Naive thymus-derived CD8-positive, alpha-beta T cell (primary cell): ENCODE measurements around the gene FAM131C. TPM values are rescaled to one million over a fixed set of nuclear protein-coding genes. Genes with fewer than 3 reads are reported as not detected.
"Not testable (repeated sequence)": the region's sequence is repeated elsewhere in the genome, so short reads cannot be mapped to it uniquely, and the experiment has no call there.

Source experiments
- ATAC-seq, 2 donors: fragments of 150-1000 bp; cut with Tn5 transposase in 1 of 2; sonication (Bioruptor Pico), chemical (Tn5 transposase) in 1 of 2; 1 replicate in 1 of 2; 2 replicates in 1 of 2; pipeline ENCODE4 v1.10.0; 2021; ENCODE audit warnings: mild to moderate bottlenecking in 2 of 2, moderate library complexity in 2 of 2
- POLR2A ChIA-PET: fragments of 350-600 bp; sonication (Branson Sonifier 250); formaldehyde crosslinking; loops from one replicate; lab custom pipeline; 2021; ENCODE audit warnings: antibody characterized with exemption; lab: Charles Lee
- DNase-seq, 10 donors: peaks; one replicate each; pipeline versions ENCODE4 v3.0.0 to v3.0.0-alpha.2; 2020 to 2022
- H3K27ac Mint-ChIP-seq, 10 donors: one replicate each; pipeline ENCODE4 v1.8.0; 2020 to 2022; ENCODE audit warnings: mild to moderate bottlenecking in 10 of 10, mixed read lengths in 10 of 10, moderate library complexity in 4 of 10, inconsistent platforms in 1 of 10
- H3K27me3 Mint-ChIP-seq, 5 donors: one replicate each; pipeline ENCODE4 v1.8.0; 2021 to 2022; ENCODE audit warnings: mixed read lengths in 5 of 5
- H3K36me3 Mint-ChIP-seq, 3 donors: one replicate each; pipeline ENCODE4 v1.8.0; 2020 to 2022; ENCODE audit warnings: mixed read lengths in 3 of 3, mild to moderate bottlenecking in 2 of 3, inconsistent platforms in 1 of 3
- H3K4me1 Mint-ChIP-seq, 4 donors: one replicate each; pipeline ENCODE4 v1.8.0; 2021 to 2022; ENCODE audit warnings: mixed read lengths in 4 of 4
- H3K4me3 Mint-ChIP-seq, 10 donors: one replicate each; pipeline ENCODE4 v1.8.0; 2020 to 2022; ENCODE audit warnings: mild to moderate bottlenecking in 10 of 10, mixed read lengths in 10 of 10, moderate library complexity in 6 of 10, inconsistent platforms in 1 of 10
- H3K9me3 Mint-ChIP-seq, 9 donors: one replicate each; pipeline ENCODE4 v1.8.0; 2020 to 2022; ENCODE audit warnings: mixed read lengths in 9 of 9, mild to moderate bottlenecking in 3 of 9, inconsistent platforms in 1 of 9, moderate library complexity in 1 of 9
- polyA plus RNA-seq, 3 donors: library from polyadenylated mRNA; unstranded; fragments of 300-500 nt; fragmentation: Illumina TruSeq; gene quantifications; one replicate each; pipeline ENCODE4 v1.2.3, GENCODE V29; 2021
- total RNA-seq, 8 experiments: library from RNA in 2 of 8; stranded (reverse) in 2 of 8; gene quantifications; one replicate each; pipeline ENCODE4 v1.2.3 and lab custom pipeline; 2021 to 2026

Gene FAM131C
- total and polyA plus RNA-seq, 5 experiments from 2014 or later: not detected

DNA sequence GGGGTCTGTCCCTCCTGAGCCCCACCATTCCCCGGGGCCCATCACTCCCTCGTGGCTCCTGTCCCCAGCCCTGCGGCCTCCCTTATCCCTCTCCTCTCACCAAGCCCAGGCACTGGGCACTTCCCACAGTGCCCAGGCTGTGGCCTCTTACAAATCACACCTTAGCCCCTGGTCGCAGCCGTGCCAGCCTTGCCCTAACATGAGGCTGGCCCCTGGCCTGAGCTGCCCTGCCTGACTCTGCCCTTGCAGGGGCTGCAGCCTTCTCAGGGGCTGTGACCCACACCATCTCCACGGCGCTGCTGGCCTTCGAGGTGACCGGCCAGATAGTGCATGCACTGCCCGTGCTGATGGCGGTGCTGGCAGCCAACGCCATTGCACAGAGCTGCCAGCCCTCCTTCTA is 21.5 kb downstream of the FAM131C start:
- Mint-ChIP-seq H3K27me3 (peaks cover 0 to 25% (median 13%) of the 10 kb centered on the region in 5 donors), H3K4me1 (peaks cover 0 to 16% (median 10%) of the 10 kb centered on the region in 4 donors)
- H3K36me3 Mint-ChIP-seq, POLR2A ChIA-PET, H3K27ac Mint-ChIP-seq, DNase-seq, H3K4me3 Mint-ChIP-seq, ATAC-seq, H3K9me3 Mint-ChIP-seq: not testable (repeated sequence)

GRCh38 chr1:16051039-16051438 is 22.4 kb downstream of the FAM131C start:
- ATAC-seq (no peak), DNase-seq (no peak)
- no peak overlapping the region for H3K27ac Mint-ChIP-seq
- peaks cover 0 to 23% (median 13%) of the 10 kb centered on the region in 5 donors for H3K27me3 Mint-ChIP-seq
- H3K9me3 Mint-ChIP-seq: no peaks in the 10 kb centered on the region
- H3K36me3 Mint-ChIP-seq: no peaks in the 10 kb centered on the region
- POLR2A ChIA-PET: no interaction called here
- peaks cover 0 to 12% (median 8%) of the 10 kb centered on the region in 4 donors for H3K4me1 Mint-ChIP-seq
- no peak overlapping the region for H3K4me3 Mint-ChIP-seq

GRCh38 chr1:16050328-16050727 is 23.1 kb downstream of the FAM131C start:
- peaks cover 0 to 8% (median 4%) of the 10 kb centered on the region in 4 donors for H3K4me1 Mint-ChIP-seq
- H3K4me3 Mint-ChIP-seq: peak overlapping the region in 4 of 10 donors; percentile 33 to 51 (median 38)
- peak overlapping the region in 1 of 10 donors; percentile 30 for H3K27ac Mint-ChIP-seq
- H3K36me3 Mint-ChIP-seq: no peaks in the 10 kb centered on the region
- no peak for DNase-seq
- H3K27me3 Mint-ChIP-seq: peaks cover 0 to 24% (median 13%) of the 10 kb centered on the region in 5 donors
- no peaks in the 10 kb centered on the region for H3K9me3 Mint-ChIP-seq
- ATAC-seq: no peak
- POLR2A ChIA-PET: interaction anchor here (0.6 kb wide), 1 partner anchor 298 kb away, joined by 4 read pairs; no protein-coding TSS in a partner anchor

DNA sequence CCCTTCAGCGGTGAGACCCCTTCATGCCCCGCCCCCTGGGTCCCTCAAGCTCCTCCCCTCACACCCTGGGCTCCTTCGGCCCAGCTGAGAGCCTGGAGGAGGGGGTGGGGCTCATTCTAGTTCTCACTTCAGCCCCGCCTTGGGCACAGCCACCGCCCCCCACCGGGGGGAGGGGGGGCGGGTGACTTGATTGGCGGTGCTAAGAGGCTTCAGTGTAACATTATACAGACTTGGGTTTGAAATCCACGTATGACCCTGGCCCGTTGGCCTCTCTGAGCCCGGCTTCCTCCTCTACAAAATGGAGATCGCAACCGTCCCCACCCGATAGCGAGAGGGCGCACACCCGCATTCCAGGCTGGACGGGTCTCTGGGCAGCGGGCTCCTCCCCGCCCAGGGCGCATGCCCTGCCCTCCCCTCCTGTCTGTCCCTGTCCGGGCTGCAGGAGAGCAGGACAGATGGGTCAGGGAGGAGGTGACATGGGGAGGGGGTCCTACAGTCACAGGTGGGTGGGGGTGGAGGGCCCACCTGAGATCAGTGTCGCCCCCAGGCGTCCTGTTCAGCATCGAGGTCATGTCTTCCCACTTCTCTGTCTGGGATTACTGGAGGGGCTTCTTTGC is 24.8 kb downstream of the FAM131C start:
- H3K4me1 Mint-ChIP-seq: peaks cover 0 to 8% (median 4%) of the 10 kb centered on the region in 4 donors
- H3K4me3 Mint-ChIP-seq: peak overlapping the region in 8 of 10 donors; percentile 41 to 74 (median 58)
- POLR2A ChIA-PET: no interaction called here
- H3K9me3 Mint-ChIP-seq: no peaks in the 10 kb centered on the region
- H3K27me3 Mint-ChIP-seq: peaks cover 0 to 24% (median 13%) of the 10 kb centered on the region in 5 donors
- no peaks in the 10 kb centered on the region for H3K36me3 Mint-ChIP-seq
- DNase-seq (peak in 8 of 10 donors; percentile 18 to 70 (median 40)), ATAC-seq (peak; percentile 70 to 86)
- H3K27ac Mint-ChIP-seq: peak overlapping the region in 1 of 10 donors; percentile 81

- H3K4me1 Mint-ChIP-seq: peaks cover 0 to 8% (median 4%) of the 10 kb centered on the region in 4 donors
- no peak for ATAC-seq
- peak overlapping the region in 9 of 10 donors; percentile 23 to 72 (median 57) for H3K4me3 Mint-ChIP-seq
- no peak for DNase-seq
- peak overlapping the region in 1 of 10 donors; percentile 40 for H3K27ac Mint-ChIP-seq
- POLR2A ChIA-PET: no interaction called here
- no peaks in the 10 kb centered on the region for H3K36me3 Mint-ChIP-seq
- H3K9me3 Mint-ChIP-seq: no peaks in the 10 kb centered on the region
- peaks cover 0 to 26% (median 13%) of the 10 kb centered on the region in 5 donors for H3K27me3 Mint-ChIP-seq
These were observed 25.5 kb downstream of the FAM131C start for GRCh38 chr1:16047791-16048475.

GRCh38 chr1:16046842-16047241 is 26.6 kb downstream of the FAM131C start:
- POLR2A ChIA-PET: no interaction called here
- peak overlapping the region in 2 of 10 donors; percentile 20 to 57 for H3K4me3 Mint-ChIP-seq
- peaks cover 0 to 8% (median 4%) of the 10 kb centered on the region in 4 donors for H3K4me1 Mint-ChIP-seq

DNA sequence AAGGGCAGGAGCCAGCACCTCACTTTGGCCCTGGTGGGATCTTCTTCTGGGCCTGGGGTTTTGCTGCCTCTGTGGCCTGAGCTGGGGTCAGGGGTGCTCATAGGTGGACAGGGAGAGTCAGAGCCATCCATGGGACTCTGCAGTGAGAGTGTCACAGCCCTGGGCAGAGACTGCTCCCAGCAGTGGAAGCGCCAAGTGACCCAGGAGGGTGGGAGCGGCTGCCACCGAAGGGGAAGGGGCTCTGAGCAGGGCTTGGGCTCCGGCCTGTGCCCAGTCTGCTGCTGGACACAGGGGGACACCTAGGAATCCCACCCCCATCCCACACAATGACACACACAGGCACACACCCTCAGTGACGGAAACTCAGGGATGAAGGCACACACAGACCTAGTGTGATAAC is 29.5 kb downstream of the FAM131C start:
- Mint-ChIP-seq H3K27me3 (peaks cover 0 to 3% (median 0%) of the 10 kb centered on the region in 5 donors), H3K4me3 (no peak overlapping the region), H3K9me3 (no peaks in the 10 kb centered on the region), H3K4me1 (peaks cover 0 to 5% (median 0%) of the 10 kb centered on the region in 4 donors), H3K36me3 (no peaks in the 10 kb centered on the region), H3K27ac (no peak overlapping the region)
- no peak for DNase-seq
- ATAC-seq: no peak
- POLR2A ChIA-PET: no interaction called here

More at GRCh38 chr1:16046842-16047241, 26.6 kb downstream of the FAM131C start:
- Mint-ChIP-seq H3K9me3 (no peaks in the 10 kb centered on the region), H3K36me3 (no peaks in the 10 kb centered on the region), H3K27me3 (peaks cover 0 to 19% (median 13%) of the 10 kb centered on the region in 5 donors), H3K27ac (no peak overlapping the region)
- DNase-seq (no peak), ATAC-seq (no peak)

DNA sequence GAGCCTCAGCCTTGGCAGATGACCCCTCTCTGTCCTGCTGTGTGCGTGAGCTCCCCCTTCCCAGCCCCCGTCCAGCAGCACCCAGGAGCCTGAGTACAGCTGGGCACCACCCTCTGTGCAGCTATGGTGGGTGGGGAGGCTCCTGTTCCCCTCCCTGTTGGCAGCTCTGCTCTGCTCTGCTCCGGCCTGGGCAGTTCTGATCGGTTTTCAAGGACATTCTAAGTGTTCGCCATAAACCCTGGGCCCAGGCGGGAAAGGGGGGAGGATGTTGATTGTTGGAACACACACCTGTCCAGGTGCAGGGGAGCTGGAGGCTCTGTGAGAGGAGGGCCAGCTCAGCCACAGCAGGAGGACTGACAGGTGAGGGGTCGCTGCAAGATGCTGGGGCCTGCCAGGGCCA is 29.9 kb downstream of the FAM131C start, which contains the start of gene CLCNKB:
TSS of gene CLCNKB (plus strand) at position 262 of the 400 bp plus-strand sequence. CDS start 711 bp downstream, outside the sequence.
- Mint-ChIP-seq H3K4me3 (no peak within 1 kb of the TSS), H3K27me3 (peaks cover 0 to 3% (median 0%) of the 10 kb centered on the region in 5 donors), H3K36me3 (no peaks in the 10 kb centered on the region), H3K9me3 (no peaks in the 10 kb centered on the region), H3K4me1 (peaks cover 0 to 3% (median 0%) of the 10 kb centered on the region in 4 donors), H3K27ac (peak within 1 kb of the TSS in 1 of 10 donors; percentile 40)
- no peak for ATAC-seq
- POLR2A ChIA-PET: no interaction called here
- DNase-seq: no peak

GRCh38 chr1:16042654-16043053 is 30.8 kb downstream of the FAM131C start:
- H3K4me3 Mint-ChIP-seq, H3K36me3 Mint-ChIP-seq, H3K4me1 Mint-ChIP-seq, DNase-seq, H3K27me3 Mint-ChIP-seq, POLR2A ChIA-PET, H3K9me3 Mint-ChIP-seq, H3K27ac Mint-ChIP-seq, ATAC-seq: not testable (repeated sequence)

GRCh38 chr1:16042096-16042495 is 31.4 kb downstream of the FAM131C start:
- Mint-ChIP-seq H3K4me1 (no peaks in the 10 kb centered on the region), H3K9me3 (no peaks in the 10 kb centered on the region), H3K4me3 (no peak overlapping the region), H3K36me3 (no peaks in the 10 kb centered on the region), H3K27ac (no peak overlapping the region), H3K27me3 (peaks cover 0 to 6% (median 0%) of the 10 kb centered on the region in 5 donors)
- ATAC-seq (no peak), DNase-seq (no peak)
- POLR2A ChIA-PET: no interaction called here

- no peak for ATAC-seq
- H3K4me1 Mint-ChIP-seq: no peaks in the 10 kb centered on the region
- no peak overlapping the region for H3K27ac Mint-ChIP-seq
- H3K36me3 Mint-ChIP-seq: no peaks in the 10 kb centered on the region
- H3K9me3 Mint-ChIP-seq: no peaks in the 10 kb centered on the region
- H3K27me3 Mint-ChIP-seq: peaks cover 0 to 7% (median 0%) of the 10 kb centered on the region in 5 donors
- no peak overlapping the region for H3K4me3 Mint-ChIP-seq
- no peak for DNase-seq
- POLR2A ChIA-PET: no interaction called here
These were observed 32.3 kb downstream of the FAM131C start for GRCh38 chr1:16041200-16041599.

GRCh38 chr1:16039871-16040270 is 33.6 kb downstream of the FAM131C start:
- not testable (repeated sequence) for DNase-seq, H3K4me3 Mint-ChIP-seq, H3K4me1 Mint-ChIP-seq

GRCh38 chr1:16038620-16038912 is 34.9 kb downstream of the FAM131C start:
- no peak overlapping the region for H3K27ac Mint-ChIP-seq
- no peaks in the 10 kb centered on the region for H3K36me3 Mint-ChIP-seq
- H3K4me3 Mint-ChIP-seq: no peak overlapping the region
- DNase-seq (no peak), ATAC-seq (no peak)
- POLR2A ChIA-PET: no interaction called here
- no peaks in the 10 kb centered on the region for H3K9me3 Mint-ChIP-seq
- H3K4me1 Mint-ChIP-seq: no peaks in the 10 kb centered on the region
- H3K27me3 Mint-ChIP-seq: peaks cover 0 to 11% (median 3%) of the 10 kb centered on the region in 5 donors

More at GRCh38 chr1:16039871-16040270, 33.6 kb downstream of the FAM131C start:
- H3K9me3 Mint-ChIP-seq, POLR2A ChIA-PET, H3K27me3 Mint-ChIP-seq, ATAC-seq, H3K36me3 Mint-ChIP-seq, H3K27ac Mint-ChIP-seq: not testable (repeated sequence)
